OCI-LY7 (cell line): ENCODE results near the gene HOXD8. TPM values are rescaled to one million over a fixed set of nuclear protein-coding genes. Genes with fewer than 3 reads are reported as not detected.

ENCODE experiments used
- BruUV-seq: library from RNA; stranded (reverse); fragments of 400-500 nt; replicated peaks from 2 replicates; lab custom pipeline; 2021; lab: Mats Ljungman, UMichigan
- CTCF ChIA-PET: fragments of 300-600 bp; sonication (Branson Sonifier 250); formaldehyde crosslinking; loops from one replicate; lab custom pipeline; 2022; ENCODE audit warnings: antibody characterized with exemption; ENCODE audit not compliant: unreplicated experiment; lab: Charles Lee
- POLR2A ChIA-PET: fragments of 300-600 bp; sonication (Branson Sonifier 250); formaldehyde crosslinking; loops from one replicate; lab custom pipeline; 2022; ENCODE audit warnings: antibody characterized with exemption; lab: Charles Lee
- DNase-seq: peaks from one replicate; pipeline ENCODE4 v3.0.0-alpha.2; 2015; ENCODE audit warnings: low spot score
- H2AFZ ChIP-seq: fragments of 200-600 bp; sonication (generic), shearing (Covaris generic); 2 replicates; pipeline ENCODE4 v1.6.1; 2014; ENCODE audit warnings: mild to moderate bottlenecking, antibody characterized with exemption, low read length, moderate library complexity
- H3K27ac ChIP-seq: fragments of 200-600 bp; sonication (generic); 2 replicates; pipeline ENCODE4 v1.5.1; 2014; ENCODE audit warnings: mixed run types, low read depth, mild to moderate bottlenecking, moderate library complexity, low read length, inconsistent platforms; ENCODE audit not compliant: poor library complexity, severe bottlenecking
- H3K36me3 ChIP-seq: fragments of 200-600 bp; sonication (generic); 2 replicates; pipeline ENCODE4 v1.6.1; 2014; ENCODE audit warnings: mild to moderate bottlenecking, antibody characterized with exemption, low read length, moderate library complexity, mixed read lengths; ENCODE audit not compliant: insufficient read depth
- H3K4me1 ChIP-seq: fragments of 200-600 bp; sonication (generic); 2 replicates; pipeline ENCODE4 v1.5.1; 2014; ENCODE audit warnings: mild to moderate bottlenecking, low read length; ENCODE audit not compliant: insufficient read depth, poor library complexity, severe bottlenecking
- H3K4me2 ChIP-seq: fragments of 200-600 bp; sonication (generic); 2 replicates; pipeline ENCODE4 v1.6.1; 2014; ENCODE audit warnings: mild to moderate bottlenecking, low read length
- H3K4me3 ChIP-seq: fragments of 200-600 bp; sonication (generic); 2 replicates; pipeline ENCODE4 v1.5.1; 2014; ENCODE audit warnings: mild to moderate bottlenecking, low read depth, low read length; ENCODE audit not compliant: poor library complexity, severe bottlenecking
- H3K79me2 ChIP-seq: fragments of 200-600 bp; sonication (generic); 2 replicates; pipeline ENCODE4 v1.6.1; 2016; ENCODE audit warnings: low read depth, mild to moderate bottlenecking, low read length, moderate library complexity, mixed read lengths; ENCODE audit not compliant: insufficient read depth
- H3K9me2 ChIP-seq: fragments of 200-600 bp; sonication (generic); 2 replicates; pipeline ENCODE4 v1.6.1; 2016; ENCODE audit warnings: mild to moderate bottlenecking, low read length, mixed read lengths; ENCODE audit not compliant: insufficient read depth
- H3K9me3 ChIP-seq: fragments of 200-600 bp; sonication (generic); 2 replicates; pipeline ENCODE4 v1.6.1; 2014; ENCODE audit warnings: mild to moderate bottlenecking, mixed run types, low read length, mixed read lengths
- H4K20me1 ChIP-seq: fragments of 200-600 bp; sonication (generic); 2 replicates; pipeline ENCODE4 v1.6.1; 2014; ENCODE audit warnings: mild to moderate bottlenecking, antibody characterized with exemption, low read length, moderate library complexity, mixed read lengths; ENCODE audit not compliant: insufficient read depth
- EZH2phosphoT487 ChIP-seq: fragments of 200-600 bp; sonication (generic); IDR thresholded peaks from 2 replicates; pipeline ENCODE4 v1.6.1; 2018; ENCODE audit warnings: low read depth, borderline replicate concordance, mild to moderate bottlenecking, mixed run types, antibody characterized with exemption, low read length, moderate library complexity, mixed read lengths
- intact Hi-C: fragments of 100-400 bp; cut with micrococcal nuclease; formaldehyde crosslinking; loops from one replicate; pipeline ENCODE4 v1.10.0; 2022; ENCODE audit not compliant: unreplicated experiment
- total RNA-seq, 2 experiments: library from RNA; depleted of rRNA in 1 of 2; stranded (reverse); fragments of >200 nt in 1 of 2; shearing (Covaris generic) in 1 of 2; gene quantifications; 2 replicates each; pipeline ENCODE4 v1.2.3, GENCODE V29; 2014 to 2022
- TF ChIP-seq, protein P1 (sequence below): fragments of 200-600 bp; sonication (generic); conservative IDR thresholded peaks from 2 replicates; pipeline ENCODE4 v1.5.1; 2014; ENCODE audit warnings: mild to moderate bottlenecking, antibody characterized with exemption, low read length, moderate library complexity, mixed read lengths

Gene HOXD8
- total RNA-seq, 2 experiments from 2014 or later: not detected

DNA sequence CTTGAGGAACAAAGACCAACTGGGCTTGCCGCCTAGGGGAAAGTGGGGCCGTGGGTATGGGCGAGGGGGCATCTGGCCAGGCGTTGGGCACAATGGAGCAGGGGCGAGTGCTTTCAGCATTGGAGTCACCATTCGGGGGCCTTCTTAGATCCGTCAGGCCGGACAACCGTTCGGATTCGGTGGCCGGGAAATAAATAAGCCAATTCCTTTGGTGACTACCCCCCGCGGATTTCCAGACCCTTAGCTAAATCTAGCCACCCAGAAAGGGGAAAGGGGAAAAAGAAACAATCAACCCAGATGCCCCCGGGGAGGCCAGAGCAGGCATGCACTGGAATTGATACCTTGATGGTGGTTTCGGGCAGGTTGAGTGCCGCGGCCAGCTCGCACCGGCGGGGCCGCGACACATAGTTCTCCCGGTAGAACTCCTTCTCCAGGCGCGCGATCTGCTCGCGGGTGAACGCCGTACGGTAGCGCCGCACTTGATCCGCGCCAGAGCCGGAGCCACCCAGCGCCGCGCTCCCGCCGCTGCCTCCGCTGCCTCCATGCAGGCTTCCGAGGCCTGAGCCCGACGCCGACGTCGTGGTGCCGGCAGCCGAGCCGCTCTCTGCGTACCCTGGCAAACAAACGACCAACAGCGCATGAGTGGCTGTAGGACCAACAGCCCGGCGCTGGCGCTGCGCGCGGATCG is 47.5 kb upstream of the HOXD8 start:
- H3K4me1 ChIP-seq: no peaks in the 10 kb centered on the region
- no peaks in the 10 kb centered on the region for H3K9me2 ChIP-seq
- ChIA-PET POLR2A (no interaction called here), CTCF (no interaction called here)
- no peaks in the 10 kb centered on the region for H3K36me3 ChIP-seq
- BruUV-seq: no TSS peak
- no peaks in the 10 kb centered on the region for H3K79me2 ChIP-seq
- intact Hi-C loops: no loop called here
- DNase-seq: no peak
- no peaks in the 10 kb centered on the region for H4K20me1 ChIP-seq
- no peak overlapping the region for H2AFZ ChIP-seq
- no peak for TF ChIP-seq EZH2phosphoT487
- TF ChIP-seq, protein P1, sequence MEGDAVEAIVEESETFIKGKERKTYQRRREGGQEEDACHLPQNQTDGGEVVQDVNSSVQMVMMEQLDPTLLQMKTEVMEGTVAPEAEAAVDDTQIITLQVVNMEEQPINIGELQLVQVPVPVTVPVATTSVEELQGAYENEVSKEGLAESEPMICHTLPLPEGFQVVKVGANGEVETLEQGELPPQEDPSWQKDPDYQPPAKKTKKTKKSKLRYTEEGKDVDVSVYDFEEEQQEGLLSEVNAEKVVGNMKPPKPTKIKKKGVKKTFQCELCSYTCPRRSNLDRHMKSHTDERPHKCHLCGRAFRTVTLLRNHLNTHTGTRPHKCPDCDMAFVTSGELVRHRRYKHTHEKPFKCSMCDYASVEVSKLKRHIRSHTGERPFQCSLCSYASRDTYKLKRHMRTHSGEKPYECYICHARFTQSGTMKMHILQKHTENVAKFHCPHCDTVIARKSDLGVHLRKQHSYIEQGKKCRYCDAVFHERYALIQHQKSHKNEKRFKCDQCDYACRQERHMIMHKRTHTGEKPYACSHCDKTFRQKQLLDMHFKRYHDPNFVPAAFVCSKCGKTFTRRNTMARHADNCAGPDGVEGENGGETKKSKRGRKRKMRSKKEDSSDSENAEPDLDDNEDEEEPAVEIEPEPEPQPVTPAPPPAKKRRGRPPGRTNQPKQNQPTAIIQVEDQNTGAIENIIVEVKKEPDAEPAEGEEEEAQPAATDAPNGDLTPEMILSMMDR: no peak
- H3K9me3 ChIP-seq: no peaks in the 10 kb centered on the region
- no peak overlapping the region for H3K4me2 ChIP-seq
- H3K27ac ChIP-seq: no peak overlapping the region
- no peak overlapping the region for H3K4me3 ChIP-seq

DNA sequence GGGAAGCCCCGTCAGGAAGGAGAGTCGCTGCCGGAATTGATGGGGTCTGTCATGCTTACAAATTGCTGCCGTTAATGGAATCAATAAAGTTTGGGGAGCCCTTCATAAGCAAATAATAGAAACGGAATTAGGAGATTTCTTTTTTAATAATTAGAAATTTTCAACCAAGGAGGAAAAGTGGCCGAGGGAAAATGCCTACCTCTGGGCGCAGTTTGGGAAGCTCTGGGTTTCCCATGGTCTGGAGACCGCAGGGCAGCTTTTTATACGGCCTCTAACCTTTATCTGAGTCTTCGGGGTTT is 47.0 kb upstream of the HOXD8 start:
- no peak overlapping the region for H3K27ac ChIP-seq
- DNase-seq: no peak
- no peak overlapping the region for H2AFZ ChIP-seq
- no TSS peak for BruUV-seq
- ChIA-PET CTCF (interaction anchor here (0.6 kb wide), 1 partner anchor 59 kb away, joined by 3 read pairs; no protein-coding TSS in a partner anchor), POLR2A (no interaction called here)
- no peaks in the 10 kb centered on the region for H3K4me1 ChIP-seq
- no peaks in the 10 kb centered on the region for H3K36me3 ChIP-seq
- H3K79me2 ChIP-seq: no peaks in the 10 kb centered on the region
- H3K4me3 ChIP-seq: no peak overlapping the region
- no peaks in the 10 kb centered on the region for H4K20me1 ChIP-seq
- H3K9me2 ChIP-seq: no peaks in the 10 kb centered on the region
- no peak overlapping the region for H3K4me2 ChIP-seq
- no peaks in the 10 kb centered on the region for H3K9me3 ChIP-seq
- intact Hi-C loops: no loop called here
- TF ChIP-seq, protein P1: no peak
- TF ChIP-seq EZH2phosphoT487: no peak
